Measurements from ENCODE around the gene TPRA1.

Gene TPRA1

GRCh38 chr3:127589600-127590281, 792 bp downstream of the TPRA1 start:
- TF ChIP-seq ZNF274 (IDR thresholded peaks at IDR 0.05; ENCODE audit: low read depth, low read length) = no peak
- peak overlapping the region; percentile 91 for H3K4me3 ChIP-seq (ENCODE audit: low read length)

GRCh38 chr3:127588806-127589577, 1.5 kb downstream of the TPRA1 start:
- no peak for TF ChIP-seq ZNF274 (IDR thresholded peaks at IDR 0.05; ENCODE audit: low read depth, low read length)
- peak overlapping the region; percentile 91 for H3K4me3 ChIP-seq (ENCODE audit: low read length)

GRCh38 chr3:127587876-127588275, 2.7 kb downstream of the TPRA1 start:
- no peak for TF ChIP-seq ZNF274 (IDR thresholded peaks at IDR 0.05; ENCODE audit: low read depth, low read length)

GRCh38 chr3:127585813-127586413, 4.6 kb downstream of the TPRA1 start:
- H3K4me3 ChIP-seq (ENCODE audit: low read length) = no peak overlapping the region
- no peak for TF ChIP-seq ZNF274 (IDR thresholded peaks at IDR 0.05; ENCODE audit: low read depth, low read length)

More at GRCh38 chr3:127587876-127588275, 2.7 kb downstream of the TPRA1 start:
- H3K4me3 ChIP-seq (ENCODE audit: low read length) = no peak overlapping the region

- no peak for TF ChIP-seq ZNF274 (IDR thresholded peaks at IDR 0.05; ENCODE audit: low read depth, low read length)
Observed at GRCh38 chr3:127585163-127585812, 5.2 kb downstream of the TPRA1 start.

GRCh38 chr3:127584734-127585133, 5.8 kb downstream of the TPRA1 start:
- TF ChIP-seq ZNF274 (IDR thresholded peaks at IDR 0.05; ENCODE audit: low read depth, low read length) = no peak
- no peak overlapping the region for H3K4me3 ChIP-seq (ENCODE audit: low read length)

More at GRCh38 chr3:127585163-127585812, 5.2 kb downstream of the TPRA1 start:
- no peak overlapping the region for H3K4me3 ChIP-seq (ENCODE audit: low read length)

- H3K4me3 ChIP-seq (ENCODE audit: low read length) = no peak overlapping the region
- no peak for TF ChIP-seq ZNF274 (IDR thresholded peaks at IDR 0.05; ENCODE audit: low read depth, low read length)
Observed at GRCh38 chr3:127580327-127581060, 10.0 kb downstream of the TPRA1 start.

- no peak overlapping the region for H3K4me3 ChIP-seq (ENCODE audit: low read length)
- no peak for TF ChIP-seq ZNF274 (IDR thresholded peaks at IDR 0.05; ENCODE audit: low read depth, low read length)
Observed at GRCh38 chr3:127578802-127579201, 11.7 kb downstream of the TPRA1 start.

- no peak for TF ChIP-seq ZNF274 (IDR thresholded peaks at IDR 0.05; ENCODE audit: low read depth, low read length)
- H3K4me3 ChIP-seq (ENCODE audit: low read length) = no peak overlapping the region
Observed at GRCh38 chr3:127578168-127578567, 12.4 kb downstream of the TPRA1 start.

GRCh38 chr3:127577448-127577847, 13.1 kb downstream of the TPRA1 start:
- H3K4me3 ChIP-seq (ENCODE audit: low read length) = no peak overlapping the region
- no peak for TF ChIP-seq ZNF274 (IDR thresholded peaks at IDR 0.05; ENCODE audit: low read depth, low read length)

- TF ChIP-seq ZNF274 (IDR thresholded peaks at IDR 0.05; ENCODE audit: low read depth, low read length) = no peak
- H3K4me3 ChIP-seq (ENCODE audit: low read length) = no peak overlapping the region
Observed at GRCh38 chr3:127574880-127575878, 15.4 kb downstream of the TPRA1 start.

- TF ChIP-seq ZNF274 (IDR thresholded peaks at IDR 0.05; ENCODE audit: low read depth, low read length) = no peak
Observed at GRCh38 chr3:127573912-127574311, 16.6 kb downstream of the TPRA1 start.

GRCh38 chr3:127573401-127573800, 17.1 kb downstream of the TPRA1 start:
- TF ChIP-seq ZNF274 (IDR thresholded peaks at IDR 0.05; ENCODE audit: low read depth, low read length) = no peak
- no peak overlapping the region for H3K4me3 ChIP-seq (ENCODE audit: low read length)

More at GRCh38 chr3:127573912-127574311, 16.6 kb downstream of the TPRA1 start:
- no peak overlapping the region for H3K4me3 ChIP-seq (ENCODE audit: low read length)
